Testis (tissue), 2 donors: ENCODE results near the gene TFAP2A.

Experiments used
- POLR2A ChIP-seq: fragments of 450-650 bp; IDR thresholded peaks from one replicate; pipeline ENCODE4 v1.6.1; 2017; ENCODE audit warnings: antibody characterized with exemption, mild to moderate bottlenecking, moderate library complexity
- TF ChIP-seq, protein P1 (sequence below), 3 experiments: fragments of 450-650 bp in 2 of 3; fragments of 200-600 bp in 1 of 3; sonication (generic) in 1 of 3; IDR thresholded peaks; one replicate each; pipeline ENCODE4 v1.5.1; 2016 to 2019; ENCODE audit warnings: antibody characterized with exemption in 3 of 3, mild to moderate bottlenecking in 2 of 3, moderate library complexity in 1 of 3

DNA sequence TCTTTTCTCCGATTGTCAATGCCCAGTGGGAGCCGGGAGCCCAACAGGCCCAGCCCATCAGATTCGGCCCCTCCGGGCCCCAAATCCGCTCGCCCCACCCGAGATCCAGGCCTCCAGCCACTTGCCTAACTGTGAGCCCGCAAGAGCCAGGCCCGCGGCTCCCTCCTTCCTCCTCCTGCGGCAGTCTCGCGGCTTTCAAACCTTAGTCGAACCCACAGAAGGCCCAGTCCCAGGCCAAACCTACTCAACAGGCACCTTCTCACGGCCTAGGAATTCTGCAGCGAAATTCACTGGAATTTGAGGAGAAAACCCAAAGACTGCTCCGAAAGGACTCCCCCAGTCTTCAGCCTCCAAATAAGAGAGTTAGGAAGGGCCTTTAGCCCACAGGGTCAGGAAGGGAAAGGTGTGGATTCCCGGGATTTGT, 2.8 kb upstream of the TFAP2A start:
- no peak for TF ChIP-seq POLR2A
- TF ChIP-seq, protein P1, sequence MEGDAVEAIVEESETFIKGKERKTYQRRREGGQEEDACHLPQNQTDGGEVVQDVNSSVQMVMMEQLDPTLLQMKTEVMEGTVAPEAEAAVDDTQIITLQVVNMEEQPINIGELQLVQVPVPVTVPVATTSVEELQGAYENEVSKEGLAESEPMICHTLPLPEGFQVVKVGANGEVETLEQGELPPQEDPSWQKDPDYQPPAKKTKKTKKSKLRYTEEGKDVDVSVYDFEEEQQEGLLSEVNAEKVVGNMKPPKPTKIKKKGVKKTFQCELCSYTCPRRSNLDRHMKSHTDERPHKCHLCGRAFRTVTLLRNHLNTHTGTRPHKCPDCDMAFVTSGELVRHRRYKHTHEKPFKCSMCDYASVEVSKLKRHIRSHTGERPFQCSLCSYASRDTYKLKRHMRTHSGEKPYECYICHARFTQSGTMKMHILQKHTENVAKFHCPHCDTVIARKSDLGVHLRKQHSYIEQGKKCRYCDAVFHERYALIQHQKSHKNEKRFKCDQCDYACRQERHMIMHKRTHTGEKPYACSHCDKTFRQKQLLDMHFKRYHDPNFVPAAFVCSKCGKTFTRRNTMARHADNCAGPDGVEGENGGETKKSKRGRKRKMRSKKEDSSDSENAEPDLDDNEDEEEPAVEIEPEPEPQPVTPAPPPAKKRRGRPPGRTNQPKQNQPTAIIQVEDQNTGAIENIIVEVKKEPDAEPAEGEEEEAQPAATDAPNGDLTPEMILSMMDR (IDR thresholded peaks at IDR 0.05), result no peak
